Ovary (tissue), 3 donors: Measurements from ENCODE around the gene E2F6.

Experiments used
- EP300 ChIP-seq: sonication (generic); formaldehyde crosslinking; IDR thresholded peaks from one replicate; pipeline ENCODE4 v1.6.1; 2017; ENCODE audit warnings: antibody characterized with exemption
- POLR2A ChIP-seq: fragments of 450-650 bp; IDR thresholded peaks from one replicate; pipeline ENCODE4 v1.6.1; 2017; ENCODE audit warnings: antibody characterized with exemption, mild to moderate bottlenecking, moderate library complexity
- TF ChIP-seq, protein P1 (sequence below), 3 donors: fragments of 450-650 bp in 2 of 3; fragments of 200-600 bp in 1 of 3; IDR thresholded peaks; one replicate each; pipeline versions ENCODE4 v1.5.1 to v1.8.0; 2016 to 2022; ENCODE audit warnings: antibody characterized with exemption in 3 of 3, mild to moderate bottlenecking in 1 of 3
- donor health status: DM: no; HTN: no; CAD: no.

DNA sequence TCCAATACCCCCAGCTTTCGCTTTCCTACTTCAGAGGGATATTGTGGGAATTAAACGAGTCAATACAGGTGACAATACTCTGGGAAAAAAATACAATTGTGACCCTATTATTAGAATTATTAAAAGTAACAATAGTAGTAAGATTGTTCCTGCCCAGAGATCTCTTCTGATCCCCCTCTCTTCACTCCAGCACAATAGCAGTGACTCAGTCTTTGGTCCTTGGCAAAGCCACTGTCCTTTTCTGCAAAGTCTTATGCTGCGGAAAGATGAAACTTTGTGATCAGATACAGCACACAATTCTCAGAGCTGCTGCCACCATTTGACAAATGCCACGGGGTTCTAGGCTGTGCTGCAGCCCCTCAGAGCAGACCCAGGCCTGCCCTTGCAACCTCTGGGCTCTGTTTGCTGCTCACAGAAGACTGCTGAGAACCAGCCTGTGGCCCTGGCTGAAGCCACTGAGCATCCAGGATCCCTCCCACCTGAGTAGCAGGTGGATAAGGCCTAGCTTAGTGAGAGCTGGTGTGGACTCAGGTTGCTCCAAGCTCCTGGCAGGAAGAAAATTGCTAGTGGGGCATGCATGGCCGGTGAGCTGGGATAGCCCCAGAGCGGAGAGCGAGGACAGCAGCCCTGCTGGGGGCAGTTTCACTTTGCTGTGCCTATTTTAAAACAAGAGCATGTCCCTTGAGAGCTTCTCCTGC is 61.4 kb downstream of the E2F6 start:
- TF ChIP-seq, protein P1, sequence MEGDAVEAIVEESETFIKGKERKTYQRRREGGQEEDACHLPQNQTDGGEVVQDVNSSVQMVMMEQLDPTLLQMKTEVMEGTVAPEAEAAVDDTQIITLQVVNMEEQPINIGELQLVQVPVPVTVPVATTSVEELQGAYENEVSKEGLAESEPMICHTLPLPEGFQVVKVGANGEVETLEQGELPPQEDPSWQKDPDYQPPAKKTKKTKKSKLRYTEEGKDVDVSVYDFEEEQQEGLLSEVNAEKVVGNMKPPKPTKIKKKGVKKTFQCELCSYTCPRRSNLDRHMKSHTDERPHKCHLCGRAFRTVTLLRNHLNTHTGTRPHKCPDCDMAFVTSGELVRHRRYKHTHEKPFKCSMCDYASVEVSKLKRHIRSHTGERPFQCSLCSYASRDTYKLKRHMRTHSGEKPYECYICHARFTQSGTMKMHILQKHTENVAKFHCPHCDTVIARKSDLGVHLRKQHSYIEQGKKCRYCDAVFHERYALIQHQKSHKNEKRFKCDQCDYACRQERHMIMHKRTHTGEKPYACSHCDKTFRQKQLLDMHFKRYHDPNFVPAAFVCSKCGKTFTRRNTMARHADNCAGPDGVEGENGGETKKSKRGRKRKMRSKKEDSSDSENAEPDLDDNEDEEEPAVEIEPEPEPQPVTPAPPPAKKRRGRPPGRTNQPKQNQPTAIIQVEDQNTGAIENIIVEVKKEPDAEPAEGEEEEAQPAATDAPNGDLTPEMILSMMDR (IDR thresholded peaks at IDR 0.05) = no peak
- TF ChIP-seq EP300 (no peak), POLR2A (no peak)
